Liver (tissue), 9 donors: ENCODE measurements around the gene ADAMTS15. TPM values are rescaled to one million over a fixed set of nuclear protein-coding genes. Genes with fewer than 3 reads are reported as not detected.

Source experiments
- DNase-seq: peaks from one replicate; pipeline ENCODE4 v3.0.0-alpha.2; 2017; ENCODE audit warnings: low spot score
- H3K27ac ChIP-seq, 2 donors: one replicate each; pipeline ENCODE4 v1.7.0; 2013; ENCODE audit warnings: inconsistent platforms in 2 of 2, low read length in 2 of 2, control low read depth in 1 of 2, low read depth in 1 of 2, mild to moderate bottlenecking in 1 of 2
- H3K27me3 ChIP-seq, 4 donors: one replicate each; pipeline versions ENCODE4 v1.6.1 to v1.7.0; 2013; ENCODE audit warnings: low read length in 3 of 4, inconsistent platforms in 1 of 4, mild to moderate bottlenecking in 1 of 4, moderate library complexity in 1 of 4; ENCODE audit not compliant: control insufficient read depth in 4 of 4, insufficient read depth in 4 of 4
- H3K36me3 ChIP-seq, 4 donors: one replicate each; pipeline versions ENCODE4 v1.6.1 to v1.7.0; 2013; ENCODE audit warnings: low read length in 3 of 4, mild to moderate bottlenecking in 3 of 4, low read depth in 1 of 4, moderate library complexity in 1 of 4; ENCODE audit not compliant: control insufficient read depth in 4 of 4, insufficient read depth in 3 of 4
- H3K4me1 ChIP-seq, 4 donors: one replicate each; pipeline versions ENCODE4 v1.6.1 to v1.7.0; 2013; ENCODE audit warnings: low read length in 3 of 4, mild to moderate bottlenecking in 3 of 4, moderate library complexity in 1 of 4; ENCODE audit not compliant: control insufficient read depth in 4 of 4, insufficient read depth in 4 of 4
- H3K4me3 ChIP-seq, 3 donors: one replicate each; pipeline versions ENCODE4 v1.6.1 to v1.7.0; 2013; ENCODE audit warnings: low read length in 3 of 3, control low read depth in 1 of 3, low read depth in 1 of 3, mild to moderate bottlenecking in 1 of 3
- H3K9ac ChIP-seq, 2 donors: one replicate each; pipeline ENCODE4 v1.7.0; 2013; ENCODE audit warnings: low read length in 2 of 2, mild to moderate bottlenecking in 2 of 2, moderate library complexity in 2 of 2, control low read depth in 1 of 2, low read depth in 1 of 2
- H3K9me3 ChIP-seq, 4 donors: one replicate each; pipeline versions ENCODE4 v1.6.1 to v1.7.0; 2013; ENCODE audit warnings: low read length in 3 of 4; ENCODE audit not compliant: control insufficient read depth in 4 of 4
- FOXA1 ChIP-seq: IDR thresholded peaks from 2 replicates; pipeline ENCODE4 v1.6.1; 2016; ENCODE audit warnings: antibody characterized with exemption
- HNF4A ChIP-seq, 2 donors: conservative IDR thresholded peaks; 2 replicates each; pipeline ENCODE4 v1.6.1; 2016; ENCODE audit warnings: antibody characterized with exemption in 2 of 2, mild to moderate bottlenecking in 2 of 2
- HNF4G ChIP-seq: IDR thresholded peaks from 2 replicates; pipeline ENCODE4 v1.6.1; 2016; ENCODE audit warnings: antibody characterized with exemption
- JUND ChIP-seq, 2 donors: IDR thresholded peaks; 2 replicates each; pipeline ENCODE4 v1.6.1; 2016; ENCODE audit warnings: antibody characterized with exemption in 2 of 2
- NR2F2 ChIP-seq: IDR thresholded peaks from 2 replicates; pipeline ENCODE4 v1.6.1; 2016; ENCODE audit warnings: antibody characterized with exemption
- RAD21 ChIP-seq, 2 donors: IDR thresholded peaks; 2 replicates each; pipeline ENCODE4 v1.6.1; 2016; ENCODE audit warnings: antibody characterized with exemption in 2 of 2, mild to moderate bottlenecking in 2 of 2
- RXRA ChIP-seq, 2 donors: IDR thresholded peaks; 2 replicates each; pipeline ENCODE4 v1.6.1; 2017 to 2018; ENCODE audit warnings: antibody characterized with exemption in 2 of 2, mild to moderate bottlenecking in 1 of 2
- TAF1 ChIP-seq: conservative IDR thresholded peaks from 2 replicates; pipeline ENCODE4 v1.6.1; 2016; ENCODE audit warnings: antibody characterized with exemption, mild to moderate bottlenecking
- YY1 ChIP-seq: IDR thresholded peaks from 2 replicates; pipeline ENCODE4 v1.6.1; 2016; ENCODE audit warnings: antibody characterized with exemption, mild to moderate bottlenecking
- WGBS: extraction: QIAGEN DNeasy Blood & Tissue Kit; methylation state at CpG from one replicate; pipeline ENCODE4 v1.1.7; 2013; 5-methylcytosine and 5-hydroxymethylcytosine counted together
- polyA plus RNA-seq, 2 donors: library from polyadenylated mRNA; stranded (reverse) in 1 of 2; unstranded in 1 of 2; fragments of 200-250 nt in 1 of 2; fragments of >200 nt in 1 of 2; fragmentation: Nextera tagmentation in 1 of 2; extraction: Ambion mirVana in 1 of 2; gene quantifications; one replicate each; pipeline versions ENCODE4 v1.2.1 to v1.2.3, GENCODE V29; 2013 to 2015
- total RNA-seq, 2 donors: library from RNA; depleted of rRNA; stranded (reverse); fragments of >200 nt; gene quantifications; one replicate each; pipeline ENCODE4 v1.2.3, GENCODE V29; 2014
- TF ChIP-seq, protein P1 (sequence below): fragments of 150-350 bp; IDR thresholded peaks from 2 replicates; pipeline ENCODE4 v1.5.1; 2017; ENCODE audit warnings: improper control_type of control experiment, low read depth, low read length; ENCODE audit not compliant: missing input control
- TF ChIP-seq, protein P2 (sequence below): IDR thresholded peaks from 2 replicates; pipeline ENCODE4 v1.6.1; 2016; ENCODE audit warnings: antibody characterized with exemption
- TF ChIP-seq, protein P3 (sequence below): IDR thresholded peaks from 2 replicates; pipeline ENCODE4 v1.6.1; 2016; ENCODE audit warnings: antibody characterized with exemption
- TF ChIP-seq, protein P4 (sequence below): IDR thresholded peaks from 2 replicates; pipeline ENCODE4 v1.6.1; 2016; ENCODE audit warnings: antibody characterized with exemption
- TF ChIP-seq, protein P5 (sequence below): IDR thresholded peaks from 2 replicates; pipeline ENCODE4 v1.6.1; 2016; ENCODE audit warnings: antibody characterized with exemption, mild to moderate bottlenecking
- donor health status: healthy.
- donor health status: healthy.
- donor health status: healthy.
- donor health status: healthy.
- donor health status: healthy.

ADAMTS15 gene
- total and polyA plus RNA-seq, 4 donors = 0.06 to 1.3 (median 0.77) TPM

DNA sequence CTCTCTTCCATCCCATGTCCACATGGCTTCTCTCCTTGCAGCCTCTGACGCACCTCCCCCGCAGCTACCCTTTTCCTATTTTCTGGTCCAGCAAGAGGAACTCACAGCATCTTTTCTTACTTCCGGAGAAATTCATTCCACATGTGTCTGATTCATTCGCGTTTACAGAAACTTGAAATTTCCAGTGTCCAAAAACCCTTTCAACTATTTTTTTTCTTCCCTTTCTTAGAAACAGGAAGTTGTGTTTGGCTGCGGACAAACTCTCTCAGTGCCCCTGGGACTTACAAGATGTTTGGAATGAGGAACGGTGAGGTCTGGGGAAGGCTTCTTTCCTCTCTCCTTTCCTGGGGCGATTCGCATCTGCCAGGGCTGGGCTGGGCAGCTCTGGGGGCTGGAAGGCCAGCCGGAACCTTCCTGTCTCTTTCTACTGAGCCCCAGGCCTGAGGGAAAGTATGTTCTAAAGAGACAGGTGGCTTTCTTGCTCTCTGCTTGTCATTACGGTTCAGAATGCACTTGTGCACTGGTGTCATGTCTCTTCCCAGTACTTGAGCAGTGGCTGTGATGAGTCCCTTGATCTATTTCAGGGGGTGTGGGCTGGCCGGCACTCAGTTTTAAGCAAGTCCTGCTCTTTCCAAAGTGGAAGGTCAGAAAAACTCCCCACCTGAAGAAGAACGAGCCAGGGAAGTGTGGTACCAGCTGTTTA, 47.5 kb upstream of the ADAMTS15 start (continued):
- TF ChIP-seq, protein P1, sequence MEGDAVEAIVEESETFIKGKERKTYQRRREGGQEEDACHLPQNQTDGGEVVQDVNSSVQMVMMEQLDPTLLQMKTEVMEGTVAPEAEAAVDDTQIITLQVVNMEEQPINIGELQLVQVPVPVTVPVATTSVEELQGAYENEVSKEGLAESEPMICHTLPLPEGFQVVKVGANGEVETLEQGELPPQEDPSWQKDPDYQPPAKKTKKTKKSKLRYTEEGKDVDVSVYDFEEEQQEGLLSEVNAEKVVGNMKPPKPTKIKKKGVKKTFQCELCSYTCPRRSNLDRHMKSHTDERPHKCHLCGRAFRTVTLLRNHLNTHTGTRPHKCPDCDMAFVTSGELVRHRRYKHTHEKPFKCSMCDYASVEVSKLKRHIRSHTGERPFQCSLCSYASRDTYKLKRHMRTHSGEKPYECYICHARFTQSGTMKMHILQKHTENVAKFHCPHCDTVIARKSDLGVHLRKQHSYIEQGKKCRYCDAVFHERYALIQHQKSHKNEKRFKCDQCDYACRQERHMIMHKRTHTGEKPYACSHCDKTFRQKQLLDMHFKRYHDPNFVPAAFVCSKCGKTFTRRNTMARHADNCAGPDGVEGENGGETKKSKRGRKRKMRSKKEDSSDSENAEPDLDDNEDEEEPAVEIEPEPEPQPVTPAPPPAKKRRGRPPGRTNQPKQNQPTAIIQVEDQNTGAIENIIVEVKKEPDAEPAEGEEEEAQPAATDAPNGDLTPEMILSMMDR = no peak
- TF ChIP-seq, protein P2, sequence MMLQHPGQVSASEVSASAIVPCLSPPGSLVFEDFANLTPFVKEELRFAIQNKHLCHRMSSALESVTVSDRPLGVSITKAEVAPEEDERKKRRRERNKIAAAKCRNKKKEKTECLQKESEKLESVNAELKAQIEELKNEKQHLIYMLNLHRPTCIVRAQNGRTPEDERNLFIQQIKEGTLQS = no peak

DNA sequence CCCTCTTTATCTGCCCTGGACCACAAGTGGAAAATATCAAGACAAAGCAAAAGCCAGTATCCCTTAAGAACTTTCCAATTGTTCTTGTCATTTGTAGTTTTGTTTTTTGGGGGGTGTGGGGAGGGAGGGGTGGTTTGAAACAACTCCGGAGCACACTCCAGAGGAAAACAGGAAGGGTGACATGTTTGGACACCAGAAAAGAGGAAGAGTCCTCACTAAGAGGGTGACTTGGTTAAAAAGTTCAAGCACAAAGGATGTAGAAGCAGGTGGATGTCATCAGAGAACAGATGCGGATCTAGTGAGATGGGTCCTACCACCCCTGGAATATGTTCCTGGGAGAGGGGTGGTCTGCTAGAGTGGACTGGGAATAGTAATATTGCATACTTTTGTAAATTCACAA, 45.9 kb upstream of the ADAMTS15 start:
- TF ChIP-seq, protein P2 = no peak
- TF ChIP-seq TAF1 = no peak
- TF ChIP-seq HNF4G = no peak
- no peak for TF ChIP-seq JUND (IDR thresholded peaks at IDR 0.05)
- no peak for TF ChIP-seq FOXA1
- TF ChIP-seq, protein P1 = no peak
- TF ChIP-seq, protein P3, sequence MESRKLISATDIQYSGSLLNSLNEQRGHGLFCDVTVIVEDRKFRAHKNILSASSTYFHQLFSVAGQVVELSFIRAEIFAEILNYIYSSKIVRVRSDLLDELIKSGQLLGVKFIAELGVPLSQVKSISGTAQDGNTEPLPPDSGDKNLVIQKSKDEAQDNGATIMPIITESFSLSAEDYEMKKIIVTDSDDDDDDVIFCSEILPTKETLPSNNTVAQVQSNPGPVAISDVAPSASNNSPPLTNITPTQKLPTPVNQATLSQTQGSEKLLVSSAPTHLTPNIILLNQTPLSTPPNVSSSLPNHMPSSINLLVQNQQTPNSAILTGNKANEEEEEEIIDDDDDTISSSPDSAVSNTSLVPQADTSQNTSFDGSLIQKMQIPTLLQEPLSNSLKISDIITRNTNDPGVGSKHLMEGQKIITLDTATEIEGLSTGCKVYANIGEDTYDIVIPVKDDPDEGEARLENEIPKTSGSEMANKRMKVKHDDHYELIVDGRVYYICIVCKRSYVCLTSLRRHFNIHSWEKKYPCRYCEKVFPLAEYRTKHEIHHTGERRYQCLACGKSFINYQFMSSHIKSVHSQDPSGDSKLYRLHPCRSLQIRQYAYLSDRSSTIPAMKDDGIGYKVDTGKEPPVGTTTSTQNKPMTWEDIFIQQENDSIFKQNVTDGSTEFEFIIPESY = no peak
- TF ChIP-seq NR2F2 = no peak
- TF ChIP-seq, protein P4, sequence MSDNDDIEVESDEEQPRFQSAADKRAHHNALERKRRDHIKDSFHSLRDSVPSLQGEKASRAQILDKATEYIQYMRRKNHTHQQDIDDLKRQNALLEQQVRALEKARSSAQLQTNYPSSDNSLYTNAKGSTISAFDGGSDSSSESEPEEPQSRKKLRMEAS = no peak
- TF ChIP-seq RAD21 (IDR thresholded peaks at IDR 0.05) = no peak
- no peak for TF ChIP-seq YY1
- Histone ChIP-seq H3K27me3 (no peaks in the 10 kb centered on the region), H3K36me3 (no peaks in the 10 kb centered on the region), H3K9me3 (no peaks in the 10 kb centered on the region), H3K27ac (no peak overlapping the region), H3K4me3 (no peak overlapping the region), H3K4me1 (peaks cover 0 to 11% (median 5%) of the 10 kb centered on the region in 4 donors), H3K9ac (no peak overlapping the region)
- WGBS = 76% methylated on average over 2 of the region's 2 CpGs
- no peak for DNase-seq

DNA sequence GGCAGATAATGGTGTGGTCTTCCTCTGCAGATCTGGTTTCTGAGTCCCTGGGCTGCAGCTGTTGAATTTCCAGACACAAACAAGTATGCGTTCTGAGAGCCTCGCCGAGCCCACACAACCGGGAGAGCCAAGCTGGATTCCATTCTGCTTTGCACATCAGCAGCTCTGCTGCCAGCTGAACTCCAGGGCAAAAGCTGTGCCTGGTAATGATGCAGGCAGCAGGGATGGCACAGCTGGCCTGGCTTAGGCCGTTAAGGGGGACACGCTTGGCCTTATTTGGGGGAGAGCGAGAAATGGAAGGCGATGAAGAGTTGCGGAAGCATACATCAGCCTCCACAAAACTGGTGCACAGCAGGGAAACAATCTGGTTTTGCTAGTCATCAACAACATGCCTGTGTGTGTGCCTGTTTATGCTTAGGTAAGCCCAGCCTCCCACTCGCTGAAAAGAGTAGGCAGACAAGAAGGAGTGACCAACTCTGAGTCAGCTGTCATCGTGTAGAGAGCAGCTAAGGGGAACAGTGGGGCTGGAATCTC, 45.1 kb upstream of the ADAMTS15 start:
- no peak overlapping the region for H3K9ac ChIP-seq
- DNase-seq = no peak
- 81% methylated on average over 11 of the region's 11 CpGs for WGBS

More for the DNA sequence above, 45.1 kb upstream of the ADAMTS15 start:
- TF ChIP-seq, protein P5, sequence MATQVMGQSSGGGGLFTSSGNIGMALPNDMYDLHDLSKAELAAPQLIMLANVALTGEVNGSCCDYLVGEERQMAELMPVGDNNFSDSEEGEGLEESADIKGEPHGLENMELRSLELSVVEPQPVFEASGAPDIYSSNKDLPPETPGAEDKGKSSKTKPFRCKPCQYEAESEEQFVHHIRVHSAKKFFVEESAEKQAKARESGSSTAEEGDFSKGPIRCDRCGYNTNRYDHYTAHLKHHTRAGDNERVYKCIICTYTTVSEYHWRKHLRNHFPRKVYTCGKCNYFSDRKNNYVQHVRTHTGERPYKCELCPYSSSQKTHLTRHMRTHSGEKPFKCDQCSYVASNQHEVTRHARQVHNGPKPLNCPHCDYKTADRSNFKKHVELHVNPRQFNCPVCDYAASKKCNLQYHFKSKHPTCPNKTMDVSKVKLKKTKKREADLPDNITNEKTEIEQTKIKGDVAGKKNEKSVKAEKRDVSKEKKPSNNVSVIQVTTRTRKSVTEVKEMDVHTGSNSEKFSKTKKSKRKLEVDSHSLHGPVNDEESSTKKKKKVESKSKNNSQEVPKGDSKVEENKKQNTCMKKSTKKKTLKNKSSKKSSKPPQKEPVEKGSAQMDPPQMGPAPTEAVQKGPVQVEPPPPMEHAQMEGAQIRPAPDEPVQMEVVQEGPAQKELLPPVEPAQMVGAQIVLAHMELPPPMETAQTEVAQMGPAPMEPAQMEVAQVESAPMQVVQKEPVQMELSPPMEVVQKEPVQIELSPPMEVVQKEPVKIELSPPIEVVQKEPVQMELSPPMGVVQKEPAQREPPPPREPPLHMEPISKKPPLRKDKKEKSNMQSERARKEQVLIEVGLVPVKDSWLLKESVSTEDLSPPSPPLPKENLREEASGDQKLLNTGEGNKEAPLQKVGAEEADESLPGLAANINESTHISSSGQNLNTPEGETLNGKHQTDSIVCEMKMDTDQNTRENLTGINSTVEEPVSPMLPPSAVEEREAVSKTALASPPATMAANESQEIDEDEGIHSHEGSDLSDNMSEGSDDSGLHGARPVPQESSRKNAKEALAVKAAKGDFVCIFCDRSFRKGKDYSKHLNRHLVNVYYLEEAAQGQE = no peak
- TF ChIP-seq TAF1 (no peak), RXRA (IDR thresholded peaks at IDR 0.05) (no peak), YY1 (no peak), HNF4A (conservative IDR thresholded peaks at IDR 0.05) (no peak), HNF4G (no peak)
- TF ChIP-seq, protein P3 = no peak
- Histone ChIP-seq H3K27ac (no peak overlapping the region), H3K4me3 (no peak overlapping the region), H3K27me3 (no peaks in the 10 kb centered on the region), H3K36me3 (no peaks in the 10 kb centered on the region), H3K4me1 (peaks cover 0 to 7% (median 2%) of the 10 kb centered on the region in 4 donors), H3K9me3 (no peaks in the 10 kb centered on the region)
